ENCODE results near the gene IL32.

Gene IL32

DNA sequence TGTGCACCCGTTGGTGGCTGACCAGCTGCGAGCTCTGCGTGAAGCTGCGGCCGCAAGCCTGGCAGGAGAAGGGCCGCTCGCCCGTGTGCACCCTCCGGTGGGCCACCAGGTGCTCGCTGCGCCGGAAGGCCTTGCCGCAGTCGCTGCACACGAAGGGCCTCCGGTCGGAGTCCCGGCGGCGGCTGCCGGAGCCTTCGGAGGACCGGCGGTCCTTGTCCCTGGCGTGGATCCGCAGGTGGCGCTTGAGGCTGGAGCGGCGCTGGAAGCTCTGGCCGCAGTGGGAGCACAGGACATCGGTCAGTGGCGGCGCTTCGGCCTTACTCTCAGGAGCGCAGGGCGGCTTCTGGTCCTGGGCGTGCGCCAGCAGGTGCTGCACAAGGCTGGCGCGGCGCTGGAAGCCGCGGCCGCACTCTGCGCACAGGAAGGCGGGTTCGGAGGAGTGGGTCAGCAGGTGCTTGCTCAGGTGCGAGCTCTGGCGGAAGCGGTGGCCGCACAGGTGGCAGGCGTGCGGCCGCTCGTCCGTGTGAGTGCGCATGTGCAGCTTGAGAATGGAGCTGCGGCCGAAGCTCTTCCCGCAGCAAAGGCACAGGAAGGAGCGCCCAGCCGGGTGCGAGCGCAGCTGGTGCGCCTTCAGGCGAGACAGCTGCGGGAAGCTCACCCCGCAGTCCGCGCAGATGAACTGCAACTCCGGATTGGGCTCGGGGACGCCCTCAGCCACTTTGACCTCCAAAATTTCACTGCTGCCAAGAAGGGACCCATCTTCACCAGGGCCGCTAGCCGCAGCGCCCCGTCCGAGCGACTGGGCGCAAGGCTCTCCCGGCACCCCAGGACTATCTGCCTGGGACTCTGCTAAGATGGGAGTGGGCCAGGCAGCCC is 24.5 kb downstream of the IL32 start:
- no peak for DNase-seq (ENCODE audit: low read depth, low spot score)

DNA sequence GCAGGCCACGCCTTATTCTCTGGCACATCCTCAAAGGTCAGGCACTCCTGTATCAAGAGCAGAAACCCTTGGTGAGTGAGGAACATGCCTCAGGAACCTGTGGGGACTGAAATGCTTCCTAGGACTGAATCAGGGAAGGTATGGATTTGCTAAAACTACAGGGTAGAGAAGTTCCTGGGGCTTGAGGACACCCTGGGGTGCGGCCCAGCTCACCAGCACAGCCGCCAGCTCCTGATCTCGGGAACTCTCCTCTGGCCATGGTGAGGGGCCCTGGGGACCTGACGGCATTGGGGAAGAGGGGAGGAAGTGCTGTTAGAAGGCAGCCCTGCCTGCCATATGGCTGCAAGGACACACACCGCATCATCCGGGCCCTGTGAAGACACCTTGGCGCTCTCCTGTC is 26.1 kb downstream of the IL32 start:
- no peak for DNase-seq (ENCODE audit: low read depth, low spot score)

DNA sequence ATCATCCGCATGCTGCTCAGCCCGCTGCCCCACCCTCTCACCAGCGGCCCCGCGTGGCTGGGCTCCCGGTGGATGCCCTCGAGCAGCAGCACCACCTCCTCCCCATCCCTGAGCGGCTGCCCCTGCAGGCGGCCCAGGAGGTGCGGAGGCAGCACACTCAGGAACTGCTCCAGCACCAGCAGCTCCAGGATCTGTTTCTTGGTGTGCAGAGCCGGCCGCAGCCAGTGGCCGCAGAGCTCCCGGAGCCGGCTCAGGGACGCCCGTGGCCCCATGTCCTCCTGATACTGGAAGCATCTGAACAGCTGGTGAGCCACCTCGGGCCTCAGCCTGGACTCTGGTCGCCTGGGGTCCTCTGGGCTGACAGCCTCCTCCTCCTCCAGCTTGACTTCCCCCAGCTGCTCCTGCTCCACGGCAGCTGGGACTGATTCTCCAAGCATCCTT is 27.1 kb downstream of the IL32 start:
- no peak for DNase-seq (ENCODE audit: low read depth, low spot score)

DNA sequence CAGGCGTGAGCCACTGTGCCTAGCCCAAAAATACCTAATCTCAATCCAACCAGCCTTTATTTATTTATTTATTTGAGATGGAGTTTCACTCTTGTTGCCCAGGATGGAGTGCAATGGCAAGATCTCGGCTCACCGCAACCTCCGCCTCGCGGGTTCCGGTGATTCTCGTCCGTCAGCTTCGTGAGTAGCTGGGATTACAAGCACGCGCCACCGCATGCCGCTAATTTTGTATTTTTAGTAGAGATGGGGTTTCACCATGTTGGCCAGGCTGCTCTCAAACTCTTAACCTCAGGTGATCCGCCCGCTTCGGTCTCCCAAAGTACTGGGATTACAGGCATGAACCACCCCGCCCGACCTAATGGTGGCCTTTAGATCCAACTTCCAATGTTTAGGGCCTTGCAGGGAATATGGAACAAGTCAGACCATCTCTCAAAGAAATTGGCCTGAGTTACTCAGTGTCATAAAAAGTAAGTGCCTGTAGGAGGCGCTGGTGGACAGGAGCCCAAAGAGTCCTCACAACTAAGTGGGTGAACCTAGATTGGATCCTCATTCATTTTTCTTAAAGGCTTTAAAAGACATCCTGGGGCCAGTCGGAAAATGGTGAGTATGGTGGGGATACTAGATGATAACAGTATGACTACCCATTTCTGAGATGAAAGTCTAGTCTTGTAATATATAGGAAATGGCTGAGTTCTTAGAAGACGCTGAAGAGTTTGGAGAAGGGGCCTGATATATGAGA is 29.0 kb downstream of the IL32 start:
- no peak for DNase-seq (ENCODE audit: low read depth, low spot score)

DNA sequence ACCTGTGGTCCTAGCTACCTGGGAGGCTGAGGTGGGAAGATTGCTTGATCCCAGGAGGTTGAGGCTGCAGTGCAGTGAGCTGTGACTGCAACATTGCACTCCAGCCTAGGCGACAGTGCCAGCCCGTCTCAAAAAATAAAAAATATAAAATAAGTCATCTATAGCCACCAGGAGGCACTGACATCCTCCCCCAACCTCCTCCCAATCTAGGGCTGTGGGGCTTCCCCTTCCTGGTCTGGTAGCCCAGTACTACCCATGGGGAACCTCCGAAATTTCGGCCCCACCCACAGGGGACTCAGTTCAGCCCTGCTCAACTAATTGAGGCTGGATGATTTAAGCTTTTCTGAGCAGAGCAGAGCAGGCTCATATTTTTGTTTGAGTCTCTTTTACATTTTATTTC is 30.4 kb downstream of the IL32 start:
- no peak for DNase-seq (ENCODE audit: low read depth, low spot score)

DNA sequence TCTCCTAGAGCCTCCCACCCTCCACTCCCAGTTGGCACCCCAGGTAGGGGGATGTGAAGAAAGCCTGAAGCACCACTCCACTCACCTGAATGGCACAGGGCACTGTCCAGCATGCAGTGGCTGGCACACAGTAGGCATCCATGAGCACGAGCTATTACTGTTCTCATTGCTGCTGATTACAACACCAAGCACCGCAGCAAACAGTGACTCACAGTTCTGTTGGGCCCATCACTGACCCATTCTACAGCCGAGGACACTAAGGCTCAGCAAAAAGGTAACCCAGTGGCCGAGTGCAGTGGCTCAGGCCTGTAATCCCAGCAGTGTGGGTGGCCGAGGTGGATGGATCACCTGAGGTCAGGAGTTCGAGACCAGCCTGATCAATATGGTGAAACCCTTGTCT is 30.9 kb downstream of the IL32 start:
- DNase-seq (ENCODE audit: low read depth, low spot score): no peak

DNA sequence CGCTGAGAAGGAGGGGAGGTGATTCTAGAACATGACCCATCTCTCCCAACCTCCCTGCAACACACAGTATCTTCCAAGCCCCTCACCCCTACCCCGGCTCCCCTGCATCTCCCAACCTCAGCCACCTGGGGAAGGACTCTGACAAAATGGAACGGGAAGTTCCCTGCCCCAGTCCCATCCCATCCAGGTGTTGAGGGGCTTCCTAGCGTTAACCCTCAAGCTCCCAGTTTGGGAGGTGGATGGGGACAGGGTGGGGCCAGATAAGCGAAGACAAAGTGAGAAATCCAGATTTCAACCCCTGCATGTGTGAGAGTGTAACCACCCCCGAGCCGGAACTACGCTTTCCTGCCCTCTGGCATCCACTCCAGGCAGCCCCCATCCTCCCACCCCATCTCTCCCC is 31.8 kb downstream of the IL32 start:
- DNase-seq (ENCODE audit: low read depth, low spot score): no peak

DNA sequence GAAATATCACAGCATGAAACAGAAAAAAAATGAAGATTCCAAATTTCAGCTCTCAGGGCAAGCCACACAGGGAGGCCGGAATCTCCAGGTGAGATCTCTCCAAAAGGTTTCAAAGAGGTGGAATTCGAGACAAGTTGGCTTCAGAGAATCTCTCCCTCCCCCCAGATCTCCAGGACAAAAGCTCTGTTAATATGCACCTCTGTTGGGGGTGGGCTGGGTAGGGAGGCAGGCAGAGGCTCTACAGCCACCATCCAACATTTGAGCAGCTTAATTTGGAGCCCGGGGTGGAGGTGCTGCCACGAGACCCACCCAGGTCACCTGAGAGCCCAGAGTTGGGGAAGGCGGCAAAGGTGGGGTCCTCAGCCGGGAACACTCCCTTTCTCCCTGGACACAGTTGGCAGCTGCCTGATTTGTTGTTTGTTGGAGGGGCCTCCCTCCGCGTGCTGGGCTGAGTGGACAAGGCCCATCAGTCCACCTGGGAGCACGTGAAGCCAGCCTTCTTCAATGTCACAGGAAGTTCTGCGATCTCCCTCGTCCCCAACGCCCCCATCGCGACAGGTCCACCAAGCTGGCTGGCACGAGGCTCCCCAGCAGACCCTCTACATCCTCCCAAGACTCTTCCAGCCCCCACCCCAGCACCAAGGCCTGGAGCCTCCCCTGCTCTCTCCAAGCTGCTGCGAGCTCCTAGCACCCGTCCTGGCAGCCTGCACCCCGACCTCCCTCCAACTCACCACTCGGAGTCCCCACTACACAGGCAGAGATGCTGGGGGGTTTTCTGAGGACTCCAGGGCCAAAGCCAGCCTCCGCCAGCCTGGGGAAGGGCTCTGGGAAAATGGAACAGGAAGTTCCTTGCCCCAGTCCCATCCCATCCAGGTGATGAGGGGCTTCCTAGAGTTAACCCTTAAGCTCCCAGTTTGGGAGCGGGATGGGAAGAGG is 33.3 kb downstream of the IL32 start, which contains the start of gene ZSCAN10:
Gene ZSCAN10, minus strand, starts transcription at position 836 of the 936 bp plus-strand sequence. CDS start 6,357 bp downstream, outside the sequence.
- DNase-seq (ENCODE audit: low read depth, low spot score): no peak

DNA sequence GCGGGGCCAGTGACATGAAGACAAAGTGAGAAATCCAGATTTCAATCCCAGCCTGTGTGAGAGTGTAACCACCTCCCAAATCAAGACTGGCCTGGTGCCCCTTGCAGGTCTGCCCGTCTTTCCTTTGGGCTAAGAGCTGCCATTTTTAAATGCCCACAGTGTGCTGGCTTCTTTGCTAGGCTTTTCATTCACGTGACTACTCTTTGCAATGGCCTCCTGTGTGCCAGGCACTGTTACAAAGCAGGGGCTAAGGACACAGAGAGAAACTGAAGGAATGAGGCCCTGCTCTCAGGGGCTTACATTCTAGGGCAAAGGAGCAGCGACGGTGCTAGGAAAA is 33.9 kb downstream of the IL32 start:
- DNase-seq (ENCODE audit: low read depth, low spot score): no peak

DNA sequence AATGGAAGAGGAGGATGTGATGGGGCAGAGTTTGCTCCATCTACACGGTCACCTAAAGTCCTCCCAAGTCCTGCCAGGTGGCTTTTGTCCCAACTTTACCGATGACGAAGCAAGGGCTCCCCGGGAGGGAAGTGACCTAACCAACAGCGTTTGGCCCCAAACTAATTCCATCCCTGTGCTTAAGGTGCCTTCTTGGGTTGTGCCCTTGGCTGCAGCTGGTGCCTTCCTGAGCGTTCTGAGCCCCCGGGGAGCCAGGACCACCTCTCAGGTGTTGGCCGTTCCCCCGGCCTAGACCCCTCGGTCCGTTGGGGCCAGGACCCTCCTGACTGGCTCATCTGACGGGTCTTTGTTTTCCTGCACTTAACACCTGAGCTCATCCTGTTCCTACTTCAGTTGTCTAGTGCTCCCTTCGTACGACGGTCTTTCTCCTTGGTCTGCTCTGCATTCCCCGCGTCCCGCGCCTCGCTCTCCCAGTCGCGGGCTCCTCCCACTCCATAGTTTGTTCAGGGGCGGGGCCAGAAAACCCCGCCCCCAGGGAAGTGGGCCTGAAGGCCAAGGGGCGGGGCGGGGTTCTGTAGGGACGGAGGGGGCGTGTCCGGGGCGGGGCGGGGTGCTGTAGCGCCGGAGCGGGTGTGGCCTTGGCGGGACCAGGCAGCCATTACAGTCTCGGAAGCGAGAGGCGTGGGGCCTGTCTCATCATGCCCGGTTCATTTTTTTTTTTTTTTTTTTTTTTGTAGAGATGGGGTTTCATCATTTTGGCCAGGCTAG is 34.5 kb downstream of the IL32 start:
- DNase-seq (ENCODE audit: low read depth, low spot score): peak; percentile 85

DNA sequence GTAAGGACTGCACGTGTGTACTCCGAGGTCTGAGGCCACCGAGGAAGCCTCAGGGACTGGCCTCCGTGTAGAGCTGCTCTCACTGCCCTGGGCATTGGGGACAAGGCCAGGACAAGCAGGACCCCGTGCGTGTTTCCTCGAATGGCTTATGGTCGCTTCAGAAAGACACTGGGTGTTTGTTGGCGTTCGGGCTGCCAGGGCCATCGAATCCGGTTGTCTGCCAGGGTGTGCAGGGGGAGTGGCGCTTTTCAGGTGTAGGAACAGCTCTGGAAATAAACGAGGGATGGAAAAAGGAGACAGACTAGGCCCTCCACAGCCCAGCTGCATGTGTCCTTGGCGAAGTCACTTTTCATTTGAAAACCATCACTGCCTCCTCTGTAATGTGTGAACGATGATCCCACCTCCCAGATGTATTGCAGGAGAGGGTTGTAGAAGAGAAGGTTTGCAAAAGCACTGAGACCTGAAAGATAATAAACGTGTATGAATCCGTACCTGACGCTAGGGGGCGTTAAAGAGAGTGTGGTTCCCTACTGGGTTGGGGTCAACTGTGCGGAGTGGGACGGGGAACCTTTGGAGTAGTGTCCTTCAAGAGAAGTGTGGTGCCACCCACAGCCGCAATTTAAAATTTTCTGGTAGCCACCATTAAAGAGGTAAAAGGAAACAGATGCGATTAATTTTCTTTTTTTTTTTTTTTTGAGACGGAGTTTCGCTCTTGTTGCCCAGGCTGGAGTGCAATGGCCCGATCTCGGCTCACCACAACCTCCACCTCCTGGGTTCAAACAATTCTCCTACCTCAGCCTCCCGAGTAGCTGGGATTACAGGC is 35.8 kb downstream of the IL32 start:
- DNase-seq (ENCODE audit: low read depth, low spot score): no peak

DNA sequence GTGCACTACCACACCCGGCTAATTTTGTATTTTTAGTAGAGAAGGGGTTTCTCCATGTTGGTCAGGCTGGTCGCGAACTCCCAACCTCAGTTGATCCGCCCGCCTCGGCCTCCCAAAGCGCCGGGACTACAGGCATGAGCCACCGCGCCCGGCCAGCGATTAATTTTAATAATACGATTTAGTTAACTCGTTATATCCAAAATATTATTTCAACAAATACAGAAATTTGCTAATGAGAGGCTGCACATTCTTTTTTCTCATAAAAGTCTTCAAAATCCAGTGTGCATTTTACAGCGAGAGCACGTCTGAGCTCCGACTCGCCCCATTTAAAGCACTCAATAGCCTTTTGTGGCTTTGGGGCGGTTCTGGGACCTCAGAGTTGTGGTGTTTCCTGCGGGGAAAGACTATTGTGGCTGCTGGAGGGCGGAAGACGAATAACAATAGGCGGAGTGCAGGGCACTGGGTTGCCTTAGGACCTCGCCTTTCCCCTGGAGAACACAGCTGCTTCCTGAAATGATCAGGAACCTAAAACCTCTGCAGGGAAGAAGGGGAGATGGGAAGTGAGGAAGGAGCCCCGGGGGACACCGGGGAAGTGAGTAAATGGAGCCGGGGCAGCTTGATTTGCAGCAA is 36.5 kb downstream of the IL32 start:
- no peak for DNase-seq (ENCODE audit: low read depth, low spot score)

DNA sequence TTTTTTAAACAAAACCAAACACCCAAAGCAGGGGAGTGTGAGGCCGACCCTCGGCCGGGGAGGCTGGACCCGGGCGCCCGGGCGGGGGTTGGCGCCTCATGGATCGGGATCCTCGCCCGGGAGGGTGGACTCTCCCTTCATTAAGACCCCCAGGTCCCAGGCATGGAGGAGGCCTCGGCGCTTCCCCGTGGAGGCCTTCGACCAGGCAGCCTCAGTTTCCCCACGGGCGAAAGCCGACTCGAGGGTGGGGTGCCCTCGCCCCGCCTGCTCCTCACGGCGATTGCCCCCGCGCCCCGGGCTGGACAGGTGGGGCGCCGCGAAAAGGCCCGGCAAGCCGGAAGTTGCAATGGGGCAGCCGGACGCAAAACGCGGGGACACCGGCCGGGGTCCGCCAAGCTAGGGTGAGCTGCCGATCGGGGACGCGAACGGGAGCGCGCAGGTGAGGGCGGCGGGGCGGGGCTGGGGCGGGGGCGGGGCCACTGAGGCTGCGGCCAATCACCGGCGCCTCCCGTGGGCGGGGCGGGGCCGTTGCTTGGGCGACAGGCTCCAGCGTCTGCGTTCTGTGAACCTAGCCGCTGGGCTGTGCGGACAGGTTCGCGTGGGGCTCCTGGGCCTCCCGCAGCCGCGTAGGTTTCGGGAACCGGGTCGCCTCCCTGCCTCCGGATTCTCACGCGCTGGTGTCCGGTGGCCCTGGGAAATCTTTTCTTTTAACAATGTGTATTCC is 40.9 kb downstream of the IL32 start:
- DNase-seq (ENCODE audit: low read depth, low spot score): peak; percentile 78

DNA sequence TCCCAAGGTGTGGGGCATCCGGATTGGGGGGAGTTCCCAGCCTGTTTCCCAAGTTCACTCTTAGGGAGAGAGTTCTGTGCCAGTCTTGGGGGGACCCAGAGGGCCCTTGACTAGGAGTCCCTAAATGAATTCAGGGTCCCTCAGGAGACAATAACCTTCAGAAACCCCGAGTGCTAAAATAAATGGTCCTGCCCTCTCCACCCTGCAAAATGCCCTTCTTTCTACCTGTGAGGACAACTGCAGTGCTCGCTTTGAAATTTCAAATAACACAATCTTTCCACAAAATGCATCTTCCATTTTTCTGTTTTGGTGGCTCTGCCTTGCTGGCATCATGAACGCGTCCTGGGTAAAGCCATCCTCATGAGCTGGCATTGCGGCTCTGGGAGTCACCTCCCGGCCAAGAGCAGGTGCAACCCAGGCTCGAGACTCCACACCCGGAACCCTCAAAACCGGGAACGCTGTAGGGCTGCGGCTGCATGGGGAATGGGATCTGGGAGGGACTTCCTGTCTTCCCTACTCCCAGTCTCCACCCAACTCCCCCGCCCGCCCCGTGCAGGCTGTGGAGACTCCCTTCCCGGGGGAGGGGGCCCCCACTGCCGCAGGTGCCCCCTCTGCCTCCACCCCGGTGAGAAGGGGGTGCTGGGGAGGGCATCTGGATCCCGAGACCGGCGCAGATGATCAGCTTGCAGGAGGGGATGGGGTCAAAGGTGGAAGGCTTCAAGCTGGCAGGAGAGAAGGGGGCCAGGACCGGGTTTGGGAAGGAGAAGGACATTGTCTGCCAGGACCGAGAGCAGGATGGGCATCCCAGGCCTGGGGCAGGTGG is 46.8 kb downstream of the IL32 start, which contains the start of gene ZNF205:
Gene ZNF205, plus strand, starts transcription at position 529 of the 823 bp plus-strand sequence. CDS start 845 bp downstream, outside the sequence.
- no peak for DNase-seq (ENCODE audit: low read depth, low spot score)

DNA sequence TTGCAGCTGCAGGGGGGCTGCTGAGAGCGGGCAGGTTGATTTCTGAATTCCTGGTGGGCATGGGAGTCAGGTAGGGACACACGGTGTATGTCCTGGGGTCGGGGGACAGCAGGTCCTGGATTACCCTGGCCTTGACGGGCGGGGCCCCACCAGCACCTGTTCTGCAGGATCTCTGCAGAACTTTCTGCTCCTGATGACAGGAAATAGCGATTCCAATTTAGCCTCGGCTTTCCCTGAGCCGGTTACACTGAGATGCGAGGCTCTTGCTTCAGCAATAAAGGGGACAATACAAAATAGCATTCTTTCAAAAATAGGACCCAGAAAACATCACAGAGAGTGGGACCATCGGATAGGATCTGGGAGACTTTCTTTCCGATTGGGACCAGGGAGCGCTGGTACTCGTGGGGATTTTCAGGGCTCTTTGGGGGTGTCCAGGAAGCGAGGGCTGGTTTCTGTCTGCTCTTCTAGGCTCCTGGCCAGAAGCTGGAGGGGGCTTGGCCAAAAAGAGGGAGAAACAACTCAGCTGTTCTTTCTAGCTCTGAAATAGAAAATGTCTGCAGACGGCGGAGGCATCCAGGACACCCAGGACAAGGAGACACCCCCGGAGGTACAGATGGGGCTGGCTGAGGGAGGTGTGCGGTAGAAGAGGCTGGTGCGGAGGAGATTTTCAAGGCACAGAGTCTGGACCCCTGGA is 47.6 kb downstream of the IL32 start:
- no peak for DNase-seq (ENCODE audit: low read depth, low spot score)

DNA sequence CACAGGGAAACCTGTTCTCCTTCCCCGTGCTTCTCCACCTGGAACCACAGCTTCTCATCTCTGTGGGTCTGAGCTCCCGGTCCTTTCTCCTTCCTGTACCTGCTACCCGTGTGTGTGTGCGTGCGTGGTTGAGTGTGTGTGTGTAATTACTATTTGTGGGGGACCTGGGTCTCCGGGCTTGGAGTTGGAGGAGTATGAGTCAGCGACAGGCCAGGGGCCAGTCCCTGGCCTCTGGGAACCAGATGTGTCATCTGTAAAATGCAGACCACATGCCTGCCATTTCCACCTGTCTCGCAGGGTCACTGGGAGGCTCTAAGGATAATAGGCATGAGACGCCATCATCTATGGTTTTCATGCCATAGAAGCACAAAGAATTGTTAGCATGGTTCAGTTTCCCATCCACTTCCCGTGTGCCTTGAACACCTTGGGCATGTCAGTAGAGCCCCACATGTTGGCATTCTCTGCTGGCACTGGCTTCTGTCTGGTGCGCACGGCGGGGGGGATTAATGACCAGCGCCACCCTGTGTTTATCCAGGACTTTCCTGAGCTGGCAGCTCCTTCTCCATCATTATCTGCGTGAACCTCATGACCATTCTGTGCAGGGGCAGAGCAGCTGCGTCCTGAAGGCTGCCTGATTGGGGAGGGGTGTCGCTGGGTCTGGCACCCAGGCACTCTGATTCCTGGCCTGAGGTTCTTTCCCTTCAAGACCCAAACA is 48.5 kb downstream of the IL32 start:
- no peak for DNase-seq (ENCODE audit: low read depth, low spot score)

DNA sequence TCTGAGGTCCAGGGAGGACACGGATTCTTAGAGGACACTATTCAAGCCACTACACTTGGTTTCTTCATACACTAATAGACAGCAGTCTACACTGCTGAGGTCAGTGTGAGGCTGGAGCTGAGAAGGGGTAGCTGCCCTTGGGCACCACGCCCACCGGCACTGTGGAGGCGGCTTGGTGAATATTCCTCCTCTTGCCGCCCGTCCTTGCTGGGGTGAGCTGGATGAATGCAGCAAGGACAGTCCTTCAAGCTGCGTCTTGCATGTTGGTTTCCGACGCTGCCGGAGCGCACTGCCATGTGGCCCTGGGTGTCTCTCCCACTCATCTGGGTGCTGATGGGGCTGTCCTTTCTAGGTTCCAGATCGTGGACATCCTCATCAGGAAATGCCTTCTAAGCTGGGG is 49.6 kb downstream of the IL32 start:
- DNase-seq (ENCODE audit: low read depth, low spot score): no peak

All from activated naive CD8-positive, alpha-beta T cell treated with anti-CD3 and anti-CD28 coated beads, Interleukin-2, amount 50 U/mL, for 16 hours (primary cell).